Stimulated activated CD4-positive, alpha-beta T cell treated with anti-CD3 and anti-CD28 coated beads, Interleukin-1b, Interleukin-23, amount 100 ng/mL, for 24 hours (primary cell): ENCODE results near the gene ATG101.

Experiments
- DNase-seq, 4 experiments: peaks; one replicate each; pipeline ENCODE4 v3.0.0-alpha.2; 2020; ENCODE audit warnings: low read depth in 4 of 4, low spot score in 1 of 4

The ATG101 gene

DNA sequence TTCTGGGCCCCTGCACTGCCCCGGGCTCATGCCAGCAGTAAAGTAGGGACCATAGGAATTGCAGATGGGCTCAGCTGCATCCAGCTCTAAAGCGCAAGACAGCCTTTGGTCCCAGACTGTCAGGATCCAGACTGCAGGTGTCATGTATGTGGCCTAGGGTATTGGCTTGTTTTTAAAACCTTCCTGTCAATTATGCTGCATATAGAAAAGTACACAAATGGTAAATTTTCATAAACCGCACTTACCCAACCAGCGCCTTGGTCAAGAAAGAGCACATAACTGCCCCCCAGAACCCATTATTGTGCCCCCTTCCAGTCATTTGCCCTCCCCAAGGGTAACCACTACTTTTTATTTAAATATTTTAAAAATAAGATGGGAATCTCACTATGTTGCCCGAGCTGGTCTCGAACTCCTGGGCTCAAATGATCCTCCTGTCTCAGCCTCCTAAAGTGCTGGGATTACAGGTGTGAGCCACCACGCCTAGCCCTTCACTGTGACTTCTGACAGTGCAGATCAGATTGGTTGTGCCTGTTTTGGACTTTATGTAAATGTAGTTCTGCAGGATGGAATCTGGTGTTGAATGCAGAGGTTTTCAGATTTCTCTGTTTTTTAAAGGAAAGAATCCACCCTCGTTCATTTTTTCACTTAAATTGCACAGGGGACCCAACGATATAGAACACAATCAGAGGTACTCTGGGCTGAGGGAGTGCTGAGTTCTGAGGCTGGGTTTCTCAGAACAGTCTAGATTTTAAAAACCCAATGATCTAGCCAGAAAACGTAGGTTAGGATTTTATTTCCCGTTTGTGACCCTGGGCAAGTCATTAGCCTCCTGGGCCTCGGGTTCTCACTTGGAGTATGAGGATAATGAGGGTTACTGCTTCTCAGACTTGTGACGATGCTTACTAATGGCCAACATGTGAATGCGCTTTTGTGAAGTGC, 11.9 kb upstream of the ATG101 start:
- DNase-seq, result no peak

DNA sequence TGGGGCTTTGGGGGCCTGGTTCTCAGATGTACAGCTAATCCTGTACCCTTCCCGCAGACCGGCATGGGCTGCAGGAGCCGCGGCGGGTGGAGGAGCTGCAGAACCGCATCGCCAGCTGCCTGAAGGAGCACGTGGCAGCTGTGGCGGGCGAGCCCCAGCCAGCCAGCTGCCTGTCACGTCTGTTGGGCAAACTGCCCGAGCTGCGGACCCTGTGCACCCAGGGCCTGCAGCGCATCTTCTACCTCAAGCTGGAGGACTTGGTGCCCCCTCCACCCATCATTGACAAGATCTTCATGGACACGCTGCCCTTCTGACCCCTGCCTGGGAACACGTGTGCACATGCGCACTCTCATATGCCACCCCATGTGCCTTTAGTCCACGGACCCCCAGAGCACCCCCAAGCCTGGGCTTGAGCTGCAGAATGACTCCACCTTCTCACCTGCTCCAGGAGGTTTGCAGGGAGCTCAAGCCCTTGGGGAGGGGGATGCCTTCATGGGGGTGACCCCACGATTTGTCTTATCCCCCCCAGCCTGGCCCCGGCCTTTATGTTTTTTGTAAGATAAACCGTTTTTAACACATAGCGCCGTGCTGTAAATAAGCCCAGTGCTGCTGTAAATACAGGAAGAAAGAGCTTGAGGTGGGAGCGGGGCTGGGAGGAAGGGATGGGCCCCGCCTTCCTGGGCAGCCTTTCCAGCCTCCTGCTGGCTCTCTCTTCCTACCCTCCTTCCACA, 11.0 kb upstream of the ATG101 start:
- DNase-seq, result no peak

DNA sequence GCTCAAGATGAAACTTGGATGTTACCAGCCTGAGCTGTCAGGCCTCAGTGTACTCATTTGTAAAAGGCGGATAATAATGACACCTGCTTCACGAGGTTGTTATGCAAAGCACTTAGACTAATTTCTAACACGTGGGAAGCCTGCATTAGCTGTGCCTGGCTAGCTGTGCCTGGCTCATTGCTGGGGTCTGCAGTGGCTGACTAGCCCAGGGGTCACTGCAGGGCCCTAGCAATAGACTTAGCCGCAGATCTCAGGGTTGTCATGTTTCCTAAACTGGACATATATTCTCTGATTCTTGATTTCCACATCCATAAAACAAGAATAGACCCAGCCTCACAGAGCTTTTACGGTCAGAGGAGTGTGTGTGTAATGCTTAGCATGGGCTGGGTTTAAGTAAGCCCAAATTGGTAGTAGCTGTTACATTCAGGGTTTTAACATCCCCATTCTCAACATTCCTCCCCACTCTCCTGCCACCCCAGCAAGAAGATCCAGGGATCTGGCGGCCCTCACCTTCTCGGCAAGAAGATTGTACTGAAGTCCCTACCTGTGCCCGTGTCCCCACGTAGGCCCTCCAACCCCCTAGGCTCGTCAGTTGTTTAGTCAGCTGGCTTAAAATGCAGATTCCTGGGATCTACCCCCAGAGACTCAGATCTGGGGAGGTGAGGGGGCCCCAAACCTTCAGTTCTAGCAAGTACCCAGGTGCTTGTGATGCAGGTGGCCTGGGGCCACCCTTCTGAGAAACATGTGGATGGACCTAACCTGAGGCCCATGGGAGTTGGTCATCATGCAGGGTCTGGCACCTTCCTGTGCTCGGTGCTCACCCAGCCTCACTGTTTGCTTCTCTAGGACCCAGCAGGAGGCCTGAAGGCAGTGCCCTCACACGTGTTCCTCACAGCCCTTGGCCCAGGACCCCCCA, 9.9 kb upstream of the ATG101 start:
- no peak for DNase-seq

DNA sequence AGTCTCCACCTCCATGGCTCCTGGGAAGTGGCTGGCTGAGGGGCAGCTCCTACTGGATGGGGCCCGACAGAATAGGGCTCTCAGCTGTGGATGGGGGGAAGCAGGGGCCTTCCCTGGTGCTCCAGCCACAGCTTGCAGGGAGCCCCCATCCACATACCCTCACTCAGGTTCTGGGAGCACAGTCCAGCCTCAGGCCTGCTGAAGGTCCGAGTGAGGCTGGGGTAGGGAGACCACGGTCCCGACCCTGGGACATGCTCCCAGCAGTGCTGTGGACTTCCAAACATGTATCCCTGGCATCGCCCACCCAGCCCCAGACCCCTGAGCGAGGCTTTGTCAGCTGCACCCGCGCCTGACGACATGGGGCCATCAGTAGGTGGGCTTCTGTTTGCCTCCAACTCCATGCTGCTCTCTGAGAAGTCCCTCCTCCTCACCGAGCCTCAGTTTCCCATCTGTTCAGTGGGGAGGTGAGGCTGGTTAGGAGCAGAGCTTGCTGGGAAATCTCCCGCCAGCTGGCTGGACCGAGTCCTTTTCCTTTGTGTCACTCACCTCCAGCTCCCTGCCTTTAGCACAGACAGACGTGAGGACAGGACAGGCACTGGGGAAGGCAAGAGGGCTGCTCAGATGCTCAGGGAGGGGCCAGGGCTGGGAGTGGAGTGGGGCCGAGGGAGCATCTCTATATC, 9.1 kb upstream of the ATG101 start:
- DNase-seq, result no peak

DNA sequence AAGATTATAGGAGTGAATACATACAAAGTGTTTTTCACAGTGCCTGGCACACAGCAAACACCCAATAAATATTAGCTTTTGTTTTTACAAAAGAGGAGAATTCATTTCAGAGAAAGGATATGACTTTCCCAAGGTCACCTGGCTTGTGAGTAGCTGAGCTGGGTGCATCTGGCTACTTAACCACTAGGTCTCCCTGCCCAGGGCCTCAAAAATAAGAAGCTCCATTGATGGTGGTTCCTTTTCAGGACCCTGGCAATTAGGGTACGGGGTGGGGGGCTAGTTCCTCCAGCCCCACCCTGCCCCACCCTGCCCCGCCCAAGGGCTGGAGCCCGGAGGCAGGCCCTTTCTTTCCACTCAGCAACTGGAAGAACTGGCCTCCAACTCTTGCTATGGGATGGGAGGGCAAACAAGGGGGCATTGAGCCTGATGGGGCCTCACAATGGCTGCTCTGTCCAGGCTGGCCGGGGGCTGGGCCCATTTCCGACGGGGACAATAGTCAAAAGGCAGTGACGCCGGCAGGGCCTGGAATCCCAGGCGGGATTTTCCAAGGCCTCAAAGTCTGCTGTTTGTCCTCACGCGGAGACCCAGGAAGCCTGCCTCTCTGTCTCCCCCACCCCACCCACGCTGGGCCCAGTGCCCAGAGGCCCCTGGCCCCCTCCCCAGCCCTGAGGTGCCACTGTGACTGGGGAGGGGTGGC, 8.2 kb upstream of the ATG101 start:
- no peak for DNase-seq

DNA sequence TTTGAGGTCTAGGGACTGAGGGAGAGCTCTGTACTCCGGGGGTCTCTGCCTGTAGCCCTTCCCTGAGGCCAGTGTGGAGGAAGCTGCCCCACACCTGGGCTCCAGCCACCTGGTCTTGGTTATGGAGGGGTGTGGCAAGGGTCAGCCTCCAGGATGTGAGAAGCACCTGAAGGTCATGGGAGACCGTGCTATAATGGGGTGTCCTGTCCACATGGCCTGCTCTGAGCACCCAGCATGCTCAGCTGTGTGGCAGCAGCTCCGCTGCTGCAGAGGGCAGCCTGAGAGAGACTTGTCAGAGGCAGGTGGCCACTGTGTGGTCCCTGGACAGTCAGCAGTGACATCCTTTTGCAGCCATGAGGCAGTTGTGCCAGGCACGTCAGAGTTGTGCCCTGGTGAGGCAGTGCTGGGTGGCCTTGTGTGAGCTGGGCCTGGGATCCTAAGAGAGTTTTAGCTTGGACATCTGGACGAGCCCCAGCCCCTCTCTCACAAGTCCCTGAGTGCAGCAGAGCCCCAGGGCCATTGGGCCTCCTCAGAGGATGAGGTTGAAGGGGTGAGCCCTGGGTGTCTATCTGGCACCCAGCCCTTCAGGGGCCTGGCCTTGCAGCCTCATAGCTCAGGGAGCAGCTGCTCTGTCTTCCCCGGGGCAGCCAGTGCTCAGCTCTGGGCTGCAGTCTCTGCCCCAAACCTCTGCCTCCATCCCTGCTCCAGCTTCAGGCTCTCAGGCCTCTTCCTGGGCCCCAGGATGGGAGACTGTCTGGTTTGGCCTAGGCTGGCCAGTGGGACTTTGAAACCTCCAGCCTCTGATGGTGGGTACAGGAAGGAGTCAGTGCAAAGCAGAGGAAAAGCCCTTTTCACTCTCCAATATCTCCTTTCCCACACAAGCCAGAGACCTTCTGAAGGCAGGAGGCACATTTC, 7.4 kb upstream of the ATG101 start:
- no peak for DNase-seq

DNA sequence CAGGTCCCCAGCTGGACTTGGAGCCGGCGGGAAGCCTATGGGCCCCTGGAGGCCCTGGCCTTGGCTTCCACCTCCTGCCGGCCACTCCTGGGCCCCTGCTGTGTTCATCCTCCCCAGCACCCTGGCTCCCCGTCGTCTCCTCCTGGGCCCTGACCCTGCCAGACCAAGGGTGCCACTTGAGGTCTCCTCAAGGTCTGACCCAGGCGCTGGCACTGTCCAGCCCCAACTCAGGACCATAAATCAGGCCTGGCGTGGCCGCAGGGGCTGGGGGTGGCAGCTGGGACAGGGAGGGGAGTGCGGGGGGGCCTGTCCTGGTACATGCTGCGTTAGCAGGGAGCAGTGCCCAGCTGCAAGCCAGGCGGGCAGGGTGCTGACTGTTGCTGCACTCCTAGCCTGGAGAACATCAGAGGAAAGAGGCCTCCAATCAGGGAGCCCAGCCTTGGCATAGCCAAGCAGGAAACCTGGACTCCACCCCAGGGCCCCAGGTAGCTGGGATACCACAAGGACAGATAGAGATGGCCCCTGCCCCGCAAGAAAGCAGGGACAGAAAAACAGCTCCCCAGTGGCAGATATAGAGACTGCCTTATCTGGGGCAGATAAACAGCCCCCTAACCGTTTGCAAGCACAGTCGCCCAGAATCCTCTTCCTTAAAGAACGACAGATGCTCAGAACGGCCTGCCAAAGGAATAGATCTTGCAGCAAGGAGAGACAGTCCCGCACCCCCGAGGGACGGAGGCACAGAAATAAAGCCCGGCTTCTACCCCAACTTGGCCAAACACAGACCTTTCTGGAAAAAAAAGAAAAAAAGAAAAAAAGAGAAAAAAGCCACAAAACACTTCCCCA, 6.5 kb upstream of the ATG101 start:
- no peak for DNase-seq

DNA sequence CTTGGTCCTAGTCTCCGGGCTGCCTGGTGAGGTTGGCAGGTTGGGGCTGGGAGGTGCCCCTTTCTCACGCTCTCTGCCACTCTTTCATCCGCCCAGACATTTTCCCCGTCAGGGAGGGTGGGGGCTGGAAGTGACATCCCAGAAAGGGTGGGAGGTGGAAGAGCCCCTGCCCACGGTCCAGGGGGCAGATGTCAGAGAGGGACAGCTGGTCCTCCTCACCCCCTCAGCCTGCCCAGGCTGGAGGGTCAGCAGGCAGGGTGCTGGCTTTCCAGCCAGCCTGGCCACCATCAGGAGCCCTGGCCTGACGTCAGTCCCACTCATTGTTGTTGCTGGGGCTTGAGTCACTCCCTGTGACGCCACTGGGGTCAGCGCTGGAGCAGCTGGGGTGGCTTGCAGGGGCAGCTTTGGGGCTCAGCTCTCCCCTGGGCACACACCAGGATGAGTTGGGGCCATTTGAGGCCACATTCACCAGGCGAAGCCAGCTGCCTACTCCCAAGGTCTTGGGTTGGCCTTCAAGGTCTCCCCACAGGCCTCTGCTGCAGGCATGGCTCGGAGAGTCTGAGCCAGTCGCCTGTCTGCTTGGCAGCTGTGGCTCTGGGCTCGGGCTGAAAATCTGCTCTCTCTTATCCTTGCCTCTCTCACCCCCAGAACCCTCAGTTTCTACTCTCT, 5.7 kb upstream of the ATG101 start:
- DNase-seq, result no peak

DNA sequence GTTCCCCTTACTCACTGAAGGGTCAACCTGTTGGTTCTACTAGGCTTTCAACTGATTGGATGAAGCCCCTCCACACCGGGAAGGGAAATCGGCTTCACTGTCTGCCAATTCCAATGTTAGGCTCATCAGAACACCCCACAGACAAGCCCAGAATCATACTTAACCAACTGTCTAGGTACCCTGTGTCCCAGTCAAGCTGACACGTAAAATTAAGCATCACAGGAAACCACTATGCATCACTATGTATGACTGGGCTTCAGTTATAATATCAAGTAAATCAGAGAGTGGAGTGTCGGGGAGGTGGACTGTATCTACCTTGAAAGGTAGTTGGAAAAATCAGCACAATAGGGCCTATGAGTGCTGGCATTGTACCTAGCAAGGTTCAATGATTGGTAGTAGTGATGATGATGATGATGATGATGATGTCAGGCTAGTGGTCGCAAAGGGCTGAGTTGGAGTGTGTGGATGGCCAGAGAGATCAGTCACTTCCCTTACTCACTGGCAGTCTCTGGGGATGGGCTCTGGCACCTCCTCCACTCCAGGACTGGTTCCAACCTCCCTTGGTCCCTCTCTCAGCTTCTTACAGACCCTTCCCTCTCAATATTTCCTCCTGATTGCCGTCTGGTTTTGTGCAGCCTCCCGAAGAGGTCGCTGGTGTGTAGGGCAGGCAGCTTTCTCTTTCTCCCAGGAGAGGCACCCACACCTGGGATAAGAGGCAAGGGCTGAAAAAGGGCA, 3.3 kb upstream of the ATG101 start:
- no peak for DNase-seq

DNA sequence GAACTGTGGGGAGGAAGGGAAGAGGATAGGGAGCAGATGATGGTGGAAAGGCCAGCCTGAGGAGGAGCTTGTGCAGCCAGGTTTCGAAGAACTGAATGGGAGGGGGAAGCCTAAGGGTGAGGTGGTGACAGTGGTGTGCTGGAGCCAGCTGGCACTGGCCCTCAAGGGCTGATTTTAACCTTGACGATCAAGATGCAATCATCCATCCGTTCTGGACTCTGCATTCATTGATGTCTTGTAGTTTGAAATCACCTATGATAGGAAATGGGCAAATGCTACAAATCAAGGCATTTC, 2.8 kb upstream of the ATG101 start:
- DNase-seq, result no peak

DNA sequence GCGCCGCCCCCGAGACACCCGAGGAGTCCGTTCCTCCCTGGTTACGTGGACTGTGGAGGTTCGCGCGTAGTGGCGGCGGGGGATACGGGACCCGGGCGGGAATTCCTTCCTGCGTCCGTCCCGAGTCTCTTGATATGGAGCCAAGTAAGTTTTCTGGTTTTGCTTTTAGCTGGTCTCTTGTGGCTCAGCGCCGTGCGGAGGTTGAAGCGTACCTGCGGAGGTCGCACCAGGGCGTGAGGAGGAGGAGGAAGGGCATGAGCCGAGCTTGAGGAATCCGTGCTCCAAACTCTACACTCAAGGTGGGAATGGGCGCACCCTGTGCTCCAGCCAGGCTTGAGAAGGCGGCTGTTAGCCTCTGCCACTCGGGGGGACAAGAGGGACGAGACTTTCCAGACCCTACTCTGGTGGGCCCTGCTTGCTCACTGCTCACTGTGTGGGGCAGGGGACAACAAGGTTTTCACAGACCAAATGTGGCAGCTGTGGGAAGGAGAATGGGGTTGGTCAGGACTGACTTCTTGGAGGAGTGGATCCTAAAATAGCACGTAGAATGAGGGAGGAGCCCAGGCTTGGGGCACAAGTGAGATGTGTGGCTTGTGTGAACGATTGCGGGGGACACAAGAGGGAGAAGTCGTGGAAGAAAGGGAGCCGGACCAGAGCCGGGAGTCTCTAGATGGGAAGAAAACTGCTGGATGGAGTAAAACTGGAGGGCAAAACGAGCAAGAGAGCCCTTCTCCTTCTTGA, 577 bp downstream of the ATG101 start:
- no peak for DNase-seq

DNA sequence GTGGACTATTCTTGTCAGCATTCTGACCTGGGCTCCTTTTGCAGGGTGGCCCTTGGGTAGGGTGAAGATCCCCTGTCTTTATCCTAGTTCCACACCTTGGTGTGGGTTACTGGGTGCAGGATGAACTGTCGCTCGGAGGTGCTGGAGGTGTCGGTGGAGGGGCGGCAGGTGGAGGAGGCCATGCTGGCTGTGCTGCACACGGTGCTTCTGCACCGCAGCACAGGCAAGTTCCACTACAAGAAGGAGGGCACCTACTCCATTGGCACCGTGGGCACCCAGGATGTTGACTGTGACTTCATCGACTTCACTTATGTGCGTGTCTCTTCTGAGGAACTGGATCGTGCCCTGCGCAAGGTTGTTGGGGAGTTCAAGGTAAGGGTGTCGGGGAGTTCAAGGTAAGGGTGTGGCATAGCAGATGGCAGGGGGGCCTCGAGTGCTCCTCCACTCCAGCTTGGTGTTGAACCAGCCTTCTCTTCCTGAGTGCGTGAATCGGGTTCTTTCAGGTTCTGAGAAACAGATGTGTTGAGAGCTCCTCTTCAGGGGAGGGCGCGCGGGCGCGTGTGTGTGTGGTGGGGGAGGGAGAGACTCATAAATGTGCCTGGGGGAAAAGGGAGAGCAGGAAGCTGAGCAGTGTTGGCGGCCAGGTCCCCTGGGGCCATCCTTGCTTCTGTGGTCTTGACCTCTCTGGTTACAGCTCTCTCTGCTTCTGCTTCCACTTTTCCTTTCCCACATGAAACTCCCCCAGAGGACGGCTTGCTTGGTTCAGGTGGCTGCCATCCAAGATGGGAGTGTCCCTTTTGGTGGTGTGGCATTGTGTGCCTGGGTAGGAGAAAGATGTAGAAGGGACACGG, 4.0 kb downstream of the ATG101 start:
- DNase-seq, result no peak

DNA sequence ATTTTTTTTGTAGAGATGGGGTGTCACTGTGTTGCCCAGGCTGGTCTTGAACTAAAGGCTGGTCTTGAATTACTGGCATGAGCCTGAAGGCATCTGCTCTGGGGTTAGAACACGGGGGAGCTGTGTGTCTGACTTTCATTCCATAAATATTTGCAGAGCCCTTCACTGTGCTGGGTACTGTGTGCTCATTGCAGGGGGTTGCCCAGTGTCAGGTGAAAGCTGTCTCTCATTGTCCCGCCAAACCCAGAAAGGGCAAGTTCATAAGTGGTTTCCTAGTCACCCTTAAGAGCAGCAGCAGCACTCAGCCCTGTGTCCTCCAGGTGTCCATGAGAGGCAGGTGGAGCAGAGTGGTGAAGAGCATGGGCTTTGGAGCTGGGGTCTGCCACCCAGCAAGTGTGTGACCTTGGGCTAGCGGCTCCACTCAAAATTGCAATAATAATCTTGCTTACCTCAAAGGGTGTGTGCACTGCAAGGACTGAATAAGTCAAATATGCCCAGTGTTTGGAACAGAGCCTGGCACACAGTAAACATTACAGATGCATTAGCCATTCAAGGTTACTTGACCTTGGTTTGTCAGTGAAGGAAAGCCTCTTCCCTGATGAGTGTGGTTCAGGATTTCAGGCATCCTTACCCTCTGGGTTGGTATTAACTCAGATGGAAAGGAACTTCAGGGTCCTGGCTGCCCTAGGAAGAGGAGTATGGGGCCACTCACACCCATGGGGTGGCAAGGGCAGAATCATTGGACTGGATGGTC, 5.4 kb downstream of the ATG101 start:
- no peak for DNase-seq

DNA sequence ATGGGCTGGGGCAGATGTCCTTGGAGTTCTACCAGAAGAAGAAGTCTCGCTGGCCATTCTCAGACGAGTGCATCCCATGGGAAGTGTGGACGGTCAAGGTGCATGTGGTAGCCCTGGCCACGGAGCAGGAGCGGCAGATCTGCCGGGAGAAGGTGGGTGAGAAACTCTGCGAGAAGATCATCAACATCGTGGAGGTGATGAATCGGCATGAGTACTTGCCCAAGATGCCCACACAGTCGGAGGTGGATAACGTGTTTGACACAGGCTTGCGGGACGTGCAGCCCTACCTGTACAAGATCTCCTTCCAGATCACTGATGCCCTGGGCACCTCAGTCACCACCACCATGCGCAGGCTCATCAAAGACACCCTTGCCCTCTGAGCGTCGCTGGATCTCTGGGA, 7.0 kb downstream of the ATG101 start:
- DNase-seq, result no peak

DNA sequence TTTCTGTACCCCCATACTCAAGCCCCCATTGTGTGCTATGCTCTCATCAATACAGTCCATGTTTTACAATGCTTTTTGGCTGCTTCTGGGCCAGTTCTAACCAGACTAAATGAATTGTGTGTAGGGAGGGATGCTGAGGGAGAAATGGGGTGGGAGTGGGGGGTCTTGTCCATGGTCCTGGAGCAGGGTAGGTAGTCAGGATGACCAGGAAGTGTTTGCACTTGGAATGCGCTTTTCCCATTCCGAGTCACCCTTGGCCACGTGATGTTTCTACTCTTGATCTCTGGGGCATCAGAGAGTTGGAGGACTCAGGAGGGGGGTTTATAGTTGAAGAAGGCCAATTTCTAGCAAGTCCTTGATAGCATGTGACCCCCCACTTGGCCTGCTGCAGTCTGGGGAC, 8.5 kb downstream of the ATG101 start:
- no peak for DNase-seq
